Peyer's patch (tissue), 4 donors: ENCODE results near the gene HNF4A. TPM values are rescaled to one million over a fixed set of nuclear protein-coding genes. Genes with fewer than 3 reads are reported as not detected.
A peak's percentile ranks its signal among the peaks of the same experiment; 100 is the strongest.

Source experiments
- DNase-seq, 3 donors: peaks; one replicate each; pipeline ENCODE4 v3.0.0-alpha.2; 2017 to 2019
- H3K27ac ChIP-seq, 4 donors: fragments of 200-600 bp; sonication (generic); one replicate each; pipeline ENCODE4 v1.5.1; 2016 to 2019
- H3K27me3 ChIP-seq, 2 donors: fragments of 200-600 bp; sonication (generic); one replicate each; pipeline ENCODE4 v1.5.1; 2019
- H3K36me3 ChIP-seq, 3 donors: fragments of 200-600 bp; sonication (generic); one replicate each; pipeline ENCODE4 v1.5.1; 2016 to 2019
- H3K4me1 ChIP-seq, 4 donors: fragments of 200-600 bp; sonication (generic); one replicate each; pipeline ENCODE4 v1.5.1; 2016 to 2019
- H3K4me3 ChIP-seq, 4 donors: fragments of 200-600 bp; sonication (generic); 1 replicate in 3 of 4; 2 replicates in 1 of 4; pipeline ENCODE4 v1.5.1; 2016 to 2019; ENCODE audit warnings: mild to moderate bottlenecking in 1 of 4
- H3K9me3 ChIP-seq, 4 donors: fragments of 200-600 bp; sonication (generic); one replicate each; pipeline ENCODE4 v1.5.1; 2016 to 2019; ENCODE audit warnings: mild to moderate bottlenecking in 1 of 4
- POLR2A ChIP-seq, 2 donors: fragments of 450-650 bp; IDR thresholded peaks; one replicate each; pipeline ENCODE4 v1.5.1; 2017; ENCODE audit warnings: antibody characterized with exemption in 2 of 2, mild to moderate bottlenecking in 2 of 2, moderate library complexity in 2 of 2
- total RNA-seq, 4 donors: library from RNA; depleted of rRNA; stranded (reverse); fragments of >200 nt; gene quantifications; one replicate each; pipeline ENCODE4 v1.1.0, GENCODE V29; 2016
- TF ChIP-seq, protein P1 (sequence below), 6 experiments: fragments of 450-650 bp in 4 of 6; fragments of 200-600 bp in 2 of 6; sonication (generic) in 1 of 6; IDR thresholded peaks; one replicate each; pipeline ENCODE4 v1.5.1; 2017 to 2019; ENCODE audit warnings: antibody characterized with exemption in 6 of 6, mild to moderate bottlenecking in 3 of 6, moderate library complexity in 1 of 6

HNF4A gene
- total RNA-seq, 4 donors from 2014 or later: 76.7 to 346 (median 308) TPM

DNA sequence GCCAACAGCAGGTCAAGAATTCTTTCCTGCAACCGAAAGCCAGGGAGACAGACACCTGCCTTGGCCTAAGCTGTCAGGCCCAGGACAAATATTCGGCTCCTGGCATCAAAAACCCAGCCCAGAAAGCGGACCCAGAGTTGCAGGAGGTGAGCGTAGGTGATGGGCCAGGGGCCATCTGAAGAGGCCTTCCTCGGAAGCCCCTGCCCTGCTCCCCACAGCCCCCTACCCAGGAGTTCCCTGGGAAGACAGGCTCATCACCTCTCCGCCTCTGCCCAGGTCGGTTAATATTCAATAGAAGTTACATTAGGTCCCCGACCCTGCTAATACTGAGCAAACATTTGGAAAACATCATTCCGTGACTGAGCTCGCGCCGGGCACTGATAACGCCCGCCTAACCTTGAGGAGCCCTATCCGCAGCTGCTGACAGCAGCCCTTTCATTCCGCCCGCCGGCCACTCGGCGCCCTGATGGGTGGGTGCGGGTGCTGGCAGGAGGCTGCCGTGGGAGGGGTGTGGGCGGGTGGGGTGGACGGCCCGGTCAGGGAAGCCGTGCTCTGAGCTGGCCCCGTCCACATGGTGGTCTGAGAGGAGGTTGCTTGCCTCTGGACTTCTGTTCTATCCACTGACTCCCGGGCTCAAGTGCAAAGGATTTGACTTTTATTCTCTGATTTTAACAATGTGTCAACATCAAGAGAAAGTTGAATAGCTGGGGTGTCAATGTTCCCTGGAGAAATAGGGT lies 55.7 kb downstream of the HNF4A start:
- DNase-seq: peak in 2 of 3 donors; percentile 63 to 75
- Histone ChIP-seq H3K4me3 (no peak overlapping the region), H3K4me1 (peaks cover 0 to 40% (median 0%) of the 10 kb centered on the region in 4 donors), H3K27me3 (no peaks in the 10 kb centered on the region), H3K36me3 (peaks cover 0 to 50% (median 0%) of the 10 kb centered on the region in 3 donors), H3K27ac (peak overlapping the region in 3 of 4 donors; percentile 49 to 84 (median 68)), H3K9me3 (no peaks in the 10 kb centered on the region)
- TF ChIP-seq, protein P1, sequence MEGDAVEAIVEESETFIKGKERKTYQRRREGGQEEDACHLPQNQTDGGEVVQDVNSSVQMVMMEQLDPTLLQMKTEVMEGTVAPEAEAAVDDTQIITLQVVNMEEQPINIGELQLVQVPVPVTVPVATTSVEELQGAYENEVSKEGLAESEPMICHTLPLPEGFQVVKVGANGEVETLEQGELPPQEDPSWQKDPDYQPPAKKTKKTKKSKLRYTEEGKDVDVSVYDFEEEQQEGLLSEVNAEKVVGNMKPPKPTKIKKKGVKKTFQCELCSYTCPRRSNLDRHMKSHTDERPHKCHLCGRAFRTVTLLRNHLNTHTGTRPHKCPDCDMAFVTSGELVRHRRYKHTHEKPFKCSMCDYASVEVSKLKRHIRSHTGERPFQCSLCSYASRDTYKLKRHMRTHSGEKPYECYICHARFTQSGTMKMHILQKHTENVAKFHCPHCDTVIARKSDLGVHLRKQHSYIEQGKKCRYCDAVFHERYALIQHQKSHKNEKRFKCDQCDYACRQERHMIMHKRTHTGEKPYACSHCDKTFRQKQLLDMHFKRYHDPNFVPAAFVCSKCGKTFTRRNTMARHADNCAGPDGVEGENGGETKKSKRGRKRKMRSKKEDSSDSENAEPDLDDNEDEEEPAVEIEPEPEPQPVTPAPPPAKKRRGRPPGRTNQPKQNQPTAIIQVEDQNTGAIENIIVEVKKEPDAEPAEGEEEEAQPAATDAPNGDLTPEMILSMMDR (IDR thresholded peaks at IDR 0.05): no peak
- no peak for TF ChIP-seq POLR2A (IDR thresholded peaks at IDR 0.05)

DNA sequence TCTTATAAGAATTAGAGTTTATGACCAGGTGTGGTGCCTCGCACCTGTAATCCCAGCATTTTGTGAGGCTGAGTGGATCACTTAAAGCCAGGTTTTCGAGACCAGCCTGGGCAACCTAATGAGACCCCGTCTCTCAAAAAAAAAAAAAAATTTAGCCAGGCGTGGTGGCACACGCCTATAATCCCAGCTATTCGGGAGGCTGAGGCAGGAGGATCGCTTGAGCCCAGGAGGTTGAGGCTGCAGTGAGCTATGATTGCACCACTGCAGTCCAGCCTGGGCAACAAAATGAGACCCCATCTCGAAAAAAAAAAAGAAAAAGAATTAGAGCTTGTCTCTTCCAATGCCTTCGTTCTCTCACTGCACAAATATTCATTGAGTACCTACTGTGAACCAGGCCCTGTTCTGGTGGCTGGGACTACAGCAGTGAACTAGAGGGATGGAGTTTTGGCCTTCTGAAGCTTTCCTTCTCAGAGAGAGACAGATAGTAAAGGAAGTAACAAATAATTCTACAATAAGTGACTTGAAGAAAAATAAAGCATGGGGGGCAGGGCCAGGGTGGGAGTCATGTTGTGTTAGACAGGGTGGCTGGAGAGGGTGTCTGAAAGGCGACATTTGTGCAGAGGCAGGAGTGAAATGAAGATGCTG lies 56.4 kb downstream of the HNF4A start:
- Histone ChIP-seq H3K36me3 (peaks cover 0 to 56% (median 0%) of the 10 kb centered on the region in 3 donors), H3K9me3 (no peaks in the 10 kb centered on the region), H3K4me3 (no peak overlapping the region), H3K27me3 (no peaks in the 10 kb centered on the region), H3K27ac (peak overlapping the region in 2 of 4 donors; percentile 68 to 84), H3K4me1 (peaks cover 0 to 40% (median 0%) of the 10 kb centered on the region in 4 donors)
- TF ChIP-seq, protein P1 (IDR thresholded peaks at IDR 0.05): no peak
- TF ChIP-seq POLR2A (IDR thresholded peaks at IDR 0.05): no peak
- no peak for DNase-seq

DNA sequence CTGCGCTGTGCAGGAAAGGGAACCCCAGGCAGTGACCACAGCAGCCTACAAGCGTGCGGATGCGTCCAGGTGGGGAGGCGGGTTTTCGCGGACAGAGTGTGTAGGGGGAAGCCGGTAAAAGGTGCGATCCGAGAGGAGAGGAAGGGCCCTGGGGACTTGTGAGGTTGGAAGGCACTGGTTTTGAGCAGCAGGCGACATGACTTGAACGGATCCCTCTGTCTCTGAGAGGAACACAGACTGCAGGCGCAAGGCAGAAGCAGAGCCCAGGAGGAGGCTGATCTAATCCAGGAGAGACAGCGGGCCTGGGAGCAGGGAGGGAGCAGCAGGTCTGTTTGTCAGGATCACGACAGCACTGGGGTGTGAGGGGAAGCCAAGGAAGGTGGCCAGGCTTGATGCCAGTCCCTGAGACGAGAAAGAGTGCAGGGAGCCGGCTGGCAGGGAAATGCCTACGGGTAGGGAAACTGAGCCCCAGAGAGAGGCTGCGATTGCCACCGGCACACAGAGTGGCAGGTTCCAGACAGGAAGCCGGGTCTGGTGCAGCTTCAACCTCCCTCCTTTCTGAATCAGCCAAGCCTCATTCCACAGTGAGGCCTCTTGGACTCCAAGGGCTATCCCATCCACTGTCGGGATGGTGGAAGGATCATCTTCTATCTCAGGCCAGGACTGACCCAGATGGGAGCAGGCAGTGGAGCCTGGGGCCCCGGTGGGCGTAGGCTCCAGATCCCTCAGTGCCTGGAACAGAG lies 57.1 kb downstream of the HNF4A start:
- TF ChIP-seq POLR2A (IDR thresholded peaks at IDR 0.05): no peak
- TF ChIP-seq, protein P1 (IDR thresholded peaks at IDR 0.05): no peak
- peak in 1 of 3 donors; percentile 47 for DNase-seq
- Histone ChIP-seq H3K9me3 (no peaks in the 10 kb centered on the region), H3K27ac (peak overlapping the region in 1 of 4 donors; percentile 27), H3K4me1 (peaks cover 0 to 40% (median 0%) of the 10 kb centered on the region in 4 donors), H3K27me3 (no peaks in the 10 kb centered on the region), H3K4me3 (no peak overlapping the region), H3K36me3 (peaks cover 0 to 62% (median 0%) of the 10 kb centered on the region in 3 donors)

DNA sequence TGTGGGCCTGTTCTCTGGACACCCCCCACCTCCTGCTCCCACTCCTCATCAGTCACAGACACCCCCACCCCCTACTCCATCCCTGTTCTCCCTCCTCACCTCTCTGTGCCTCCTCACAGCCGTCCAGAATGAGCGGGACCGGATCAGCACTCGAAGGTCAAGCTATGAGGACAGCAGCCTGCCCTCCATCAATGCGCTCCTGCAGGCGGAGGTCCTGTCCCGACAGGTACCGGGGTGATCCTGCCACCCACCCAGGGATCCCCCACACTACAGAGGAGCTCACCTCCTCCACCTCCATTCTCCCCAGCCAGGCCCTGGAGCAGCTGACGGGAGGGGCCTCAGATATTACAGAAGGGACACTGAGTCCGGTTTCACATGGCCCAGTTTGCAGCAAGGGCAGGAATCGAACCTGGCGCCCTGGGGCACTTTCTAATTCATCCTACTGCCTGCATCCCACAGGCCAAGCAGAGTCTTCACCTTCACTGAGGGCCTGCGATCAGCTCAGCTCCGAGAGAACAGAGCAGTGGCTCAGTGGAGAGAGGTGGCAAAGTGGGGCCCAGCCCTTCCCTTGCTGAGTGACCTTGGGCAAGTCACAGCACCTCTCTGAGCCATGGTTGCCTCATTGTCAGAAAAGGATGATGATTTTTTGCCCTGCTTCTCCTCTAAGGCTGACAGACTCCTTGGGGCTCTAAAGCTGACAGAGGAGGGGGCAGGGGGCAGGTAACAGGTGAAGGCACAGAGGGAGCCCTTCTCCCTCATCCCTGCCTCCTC lies 58.3 kb downstream of the HNF4A start:
- Histone ChIP-seq H3K27me3 (no peaks in the 10 kb centered on the region), H3K4me3 (no peak overlapping the region), H3K9me3 (no peaks in the 10 kb centered on the region), H3K36me3 (peaks cover 0 to 64% (median 0%) of the 10 kb centered on the region in 3 donors), H3K27ac (peak overlapping the region in 1 of 4 donors; percentile 27), H3K4me1 (peaks cover 0 to 29% (median 0%) of the 10 kb centered on the region in 4 donors)
- DNase-seq: peak in 1 of 3 donors; percentile 43
- TF ChIP-seq, protein P1 (IDR thresholded peaks at IDR 0.05): no peak
- TF ChIP-seq POLR2A (IDR thresholded peaks at IDR 0.05): no peak

DNA sequence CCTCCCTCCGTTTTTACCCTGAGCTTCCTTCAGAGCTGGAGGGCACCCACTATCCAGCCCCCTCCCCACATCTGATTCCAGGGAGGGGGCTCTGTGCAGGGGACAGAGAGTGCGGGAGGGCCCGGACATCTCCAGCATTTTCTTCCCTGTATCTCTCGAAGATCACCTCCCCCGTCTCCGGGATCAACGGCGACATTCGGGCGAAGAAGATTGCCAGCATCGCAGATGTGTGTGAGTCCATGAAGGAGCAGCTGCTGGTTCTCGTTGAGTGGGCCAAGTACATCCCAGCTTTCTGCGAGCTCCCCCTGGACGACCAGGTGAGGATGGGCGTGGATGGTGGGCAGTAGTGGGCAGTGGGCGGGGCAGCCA lies 58.8 kb downstream of the HNF4A start:
- H3K4me1 ChIP-seq: peaks cover 0 to 25% (median 0%) of the 10 kb centered on the region in 4 donors
- peaks cover 0 to 63% (median 0%) of the 10 kb centered on the region in 3 donors for H3K36me3 ChIP-seq
- peak in 1 of 3 donors; percentile 38 for DNase-seq
- H3K27me3 ChIP-seq: no peaks in the 10 kb centered on the region
- peak overlapping the region in 1 of 4 donors; percentile 27 for H3K27ac ChIP-seq
- TF ChIP-seq POLR2A (IDR thresholded peaks at IDR 0.05): no peak
- TF ChIP-seq, protein P1 (IDR thresholded peaks at IDR 0.05): no peak
- H3K4me3 ChIP-seq: no peak overlapping the region
- no peaks in the 10 kb centered on the region for H3K9me3 ChIP-seq
